Prostate gland (tissue), 2 donors: ENCODE results near the gene POP7.

ENCODE experiments used
- POLR2A ChIP-seq: fragments of 450-650 bp; IDR thresholded peaks from one replicate; pipeline ENCODE4 v1.6.1; 2016; ENCODE audit warnings: antibody characterized with exemption, mild to moderate bottlenecking
- TF ChIP-seq, protein P1 (sequence below), 4 experiments: fragments of 200-600 bp in 2 of 4; fragments of 450-650 bp in 2 of 4; sonication (generic) in 2 of 4; IDR thresholded peaks; 1 replicate in 3 of 4; 2 replicates in 1 of 4; pipeline ENCODE4 v1.5.1; 2016 to 2019; ENCODE audit warnings: antibody characterized with exemption in 4 of 4, mild to moderate bottlenecking in 2 of 4, moderate library complexity in 2 of 4

DNA sequence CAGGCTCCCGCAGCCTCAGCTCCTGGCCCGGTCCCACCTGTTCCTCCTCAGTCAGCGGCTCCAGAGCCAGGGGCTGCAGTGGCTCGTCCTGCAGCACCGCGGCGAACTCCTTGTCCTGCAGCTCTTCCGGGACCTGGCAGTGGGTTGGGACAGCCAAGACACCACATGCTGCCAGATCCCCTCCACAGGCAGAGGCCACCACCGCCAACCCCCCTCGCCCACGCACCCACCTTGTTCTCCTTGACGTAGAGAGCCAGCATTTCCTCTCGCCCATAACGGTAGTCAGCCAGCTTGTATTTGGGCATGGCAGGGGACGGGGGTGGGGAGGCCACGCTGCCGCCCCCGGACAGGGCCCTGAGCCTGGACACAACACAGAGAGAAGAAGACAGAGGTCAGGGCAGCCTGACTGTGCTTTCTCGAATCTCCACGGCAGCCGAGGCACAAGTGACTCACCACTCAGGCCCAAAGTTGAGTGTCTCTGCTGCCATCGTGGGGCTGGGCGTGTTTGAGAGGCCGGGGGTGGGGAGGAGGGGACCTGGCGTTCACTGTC is 18.1 kb upstream of the POP7 start:
- TF ChIP-seq POLR2A, result no peak
- TF ChIP-seq, protein P1, sequence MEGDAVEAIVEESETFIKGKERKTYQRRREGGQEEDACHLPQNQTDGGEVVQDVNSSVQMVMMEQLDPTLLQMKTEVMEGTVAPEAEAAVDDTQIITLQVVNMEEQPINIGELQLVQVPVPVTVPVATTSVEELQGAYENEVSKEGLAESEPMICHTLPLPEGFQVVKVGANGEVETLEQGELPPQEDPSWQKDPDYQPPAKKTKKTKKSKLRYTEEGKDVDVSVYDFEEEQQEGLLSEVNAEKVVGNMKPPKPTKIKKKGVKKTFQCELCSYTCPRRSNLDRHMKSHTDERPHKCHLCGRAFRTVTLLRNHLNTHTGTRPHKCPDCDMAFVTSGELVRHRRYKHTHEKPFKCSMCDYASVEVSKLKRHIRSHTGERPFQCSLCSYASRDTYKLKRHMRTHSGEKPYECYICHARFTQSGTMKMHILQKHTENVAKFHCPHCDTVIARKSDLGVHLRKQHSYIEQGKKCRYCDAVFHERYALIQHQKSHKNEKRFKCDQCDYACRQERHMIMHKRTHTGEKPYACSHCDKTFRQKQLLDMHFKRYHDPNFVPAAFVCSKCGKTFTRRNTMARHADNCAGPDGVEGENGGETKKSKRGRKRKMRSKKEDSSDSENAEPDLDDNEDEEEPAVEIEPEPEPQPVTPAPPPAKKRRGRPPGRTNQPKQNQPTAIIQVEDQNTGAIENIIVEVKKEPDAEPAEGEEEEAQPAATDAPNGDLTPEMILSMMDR (IDR thresholded peaks at IDR 0.05), result no peak
